Epithelial cell of esophagus (primary cell): Measurements from ENCODE around the gene SLC2A11.

Source experiments
- DNase-seq: peaks from one replicate; pipeline ENCODE4 v3.0.0; 2010; ENCODE audit warnings: low read depth
- H3K4me3 ChIP-seq: 2 replicates; pipeline ENCODE4 v1.5.1; 2011; ENCODE audit warnings: mild to moderate bottlenecking, low read length, control low read depth
- CTCF ChIP-seq: IDR thresholded peaks from 2 replicates; pipeline ENCODE4 v1.5.1; 2011; ENCODE audit warnings: low read depth, mild to moderate bottlenecking, low read length, control low read depth, inconsistent platforms; ENCODE audit not compliant: insufficient read depth; ENCODE audit errors: missing control alignments

The SLC2A11 gene

DNA sequence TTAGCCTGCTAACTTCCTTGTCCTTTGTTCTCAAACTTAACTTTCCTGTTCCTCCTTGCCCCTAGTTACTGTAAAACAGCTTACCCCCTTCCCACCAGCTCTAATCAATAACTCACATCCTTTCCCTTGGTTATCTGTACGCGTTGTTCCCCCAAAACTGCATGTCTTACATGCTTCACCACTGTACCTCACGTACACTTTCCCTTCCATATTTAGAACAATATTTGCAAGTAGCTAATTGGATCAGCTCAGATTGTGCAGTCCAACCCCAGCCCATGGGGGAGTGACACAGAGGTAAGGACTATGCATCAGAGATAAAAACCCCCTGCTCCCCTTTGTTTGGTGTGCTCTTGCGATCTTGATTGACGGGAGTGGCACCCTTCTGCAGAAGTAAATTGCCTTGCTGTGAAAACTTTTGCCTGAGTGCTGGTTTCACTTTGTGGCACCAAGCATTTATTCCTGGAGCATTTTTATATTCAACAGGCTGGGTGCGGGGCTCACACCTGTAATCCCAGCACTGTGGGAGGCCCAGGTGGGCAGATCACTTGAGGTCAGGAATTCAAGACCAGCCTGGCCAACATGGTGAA is 67.4 kb downstream of the SLC2A11 start:
- no peak overlapping the region for H3K4me3 ChIP-seq
- no peak for DNase-seq
- TF ChIP-seq CTCF = no peak

DNA sequence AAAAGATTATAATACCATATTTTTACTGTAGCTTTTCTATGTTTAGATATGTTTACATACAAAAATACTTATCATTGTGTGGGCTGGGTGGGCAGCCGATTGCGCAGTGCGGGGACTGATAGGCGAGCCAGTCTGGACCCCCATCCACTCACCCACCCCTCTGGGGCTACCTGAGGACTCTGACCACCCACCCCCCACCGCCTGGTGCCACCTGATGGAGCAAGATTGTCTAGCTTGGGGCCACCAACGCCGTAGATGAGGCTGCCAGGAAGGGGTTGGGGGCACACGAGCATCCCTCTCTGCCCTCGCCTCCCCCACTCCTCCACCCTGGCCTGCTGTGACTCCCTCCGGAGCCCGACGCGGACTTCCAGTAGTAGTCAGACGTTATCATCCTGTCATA is 68.9 kb downstream of the SLC2A11 start:
- no peak for DNase-seq
- no peak overlapping the region for H3K4me3 ChIP-seq
- TF ChIP-seq CTCF = no peak
